Testis (tissue), 2 donors: Measurements from ENCODE around the gene RETREG2.

ENCODE experiments used
- CTCF ChIP-seq, 3 experiments: fragments of 450-650 bp in 2 of 3; fragments of 200-600 bp in 1 of 3; sonication (generic) in 1 of 3; IDR thresholded peaks; one replicate each; pipeline ENCODE4 v1.5.1; 2016 to 2019; ENCODE audit warnings: antibody characterized with exemption in 3 of 3, mild to moderate bottlenecking in 2 of 3, moderate library complexity in 1 of 3
- POLR2A ChIP-seq: fragments of 450-650 bp; IDR thresholded peaks from one replicate; pipeline ENCODE4 v1.6.1; 2017; ENCODE audit warnings: antibody characterized with exemption, mild to moderate bottlenecking, moderate library complexity

- TF ChIP-seq CTCF (IDR thresholded peaks at IDR 0.05) (no peak), POLR2A (no peak)
Observed at GRCh38 chr2:219204425-219205164, 26.5 kb downstream of the RETREG2 start.
